GM19025 (cell line): ENCODE results near the gene SFMBT2.

Experiments
- ATAC-seq: cut with Tn5 transposase; IDR thresholded peaks from one replicate; pipeline ENCODE4 v1.9.1; 2021; ENCODE audit warnings: mild to moderate bottlenecking, low read depth, moderate library complexity; ENCODE audit not compliant: unreplicated experiment

The SFMBT2 gene

GRCh38 chr10:7277432-7277831, 133.4 kb downstream of the SFMBT2 start:
- no peak for ATAC-seq

DNA sequence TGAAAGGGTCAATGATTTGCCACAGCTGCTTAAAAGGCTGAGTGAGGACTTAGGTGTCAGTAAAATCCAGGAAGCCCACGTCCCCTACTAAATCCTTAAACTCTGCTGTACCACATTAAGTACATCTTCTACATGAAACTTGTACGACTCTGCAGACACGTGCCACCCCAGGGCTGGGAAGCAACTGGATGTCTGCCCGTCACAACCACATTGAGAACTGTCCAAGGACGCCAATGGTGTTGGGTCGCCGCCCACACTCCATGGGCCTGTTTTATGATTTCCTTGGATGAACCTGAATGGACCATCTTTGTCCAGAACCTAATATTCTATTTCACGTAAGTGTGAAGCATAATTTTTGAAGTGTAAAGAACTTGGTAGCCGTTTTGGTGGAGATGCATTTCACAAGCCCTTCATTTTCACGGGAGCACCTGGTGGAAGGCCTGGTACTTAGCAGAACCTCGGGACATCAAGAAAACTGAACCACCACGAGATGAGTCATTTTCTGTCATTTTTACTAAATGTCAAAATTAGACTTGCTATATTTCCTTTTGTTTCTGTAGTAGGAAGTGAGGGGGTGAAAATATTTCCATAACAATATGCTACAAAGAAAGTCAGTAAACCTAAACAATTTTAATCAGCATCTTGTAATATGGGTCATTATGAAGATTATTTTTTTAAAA, 134.9 kb downstream of the SFMBT2 start:
- no peak for ATAC-seq

GRCh38 chr10:7274293-7274692, 136.5 kb downstream of the SFMBT2 start:
- no peak for ATAC-seq

- ATAC-seq: no peak
Observed at GRCh38 chr10:7272008-7272407, 138.8 kb downstream of the SFMBT2 start.

DNA sequence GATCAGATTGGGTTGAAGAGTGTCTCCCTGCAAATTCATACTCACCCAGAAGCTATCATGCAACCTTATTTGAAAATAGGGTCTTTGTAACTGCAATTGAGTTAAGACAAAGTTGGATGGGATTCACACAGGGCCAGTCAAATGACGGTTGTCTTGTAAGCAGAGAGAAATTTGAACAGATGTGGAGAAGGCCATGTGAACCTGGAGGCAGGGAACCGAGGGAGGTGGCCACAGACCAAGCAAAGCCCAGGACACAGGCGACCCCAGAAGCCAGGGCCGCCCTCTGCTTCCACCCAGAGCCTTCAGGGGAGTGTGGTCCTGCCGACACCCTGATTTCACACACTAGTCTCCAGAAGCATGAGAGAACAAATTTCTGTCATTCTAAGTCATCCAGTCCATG, 140.8 kb downstream of the SFMBT2 start:
- no peak for ATAC-seq

DNA sequence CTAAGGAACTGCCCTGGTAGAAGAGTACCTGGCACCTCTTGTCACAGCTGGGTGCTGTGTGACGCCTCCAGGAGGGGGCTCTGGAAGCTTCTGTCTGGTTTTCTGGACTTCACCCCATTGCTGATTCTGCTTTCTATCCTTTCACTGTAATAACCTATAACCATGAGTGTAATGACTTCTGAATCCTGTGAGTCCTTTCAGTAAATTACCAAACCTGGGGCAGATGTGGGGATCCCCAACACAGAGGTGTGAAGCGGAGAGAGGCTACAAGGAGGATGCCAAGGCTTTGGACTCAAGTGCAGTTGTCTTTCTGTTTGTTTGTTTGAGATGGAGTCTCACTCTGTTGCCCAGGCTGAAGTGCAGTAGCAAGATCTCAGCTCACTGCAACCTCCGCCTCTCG, 143.7 kb downstream of the SFMBT2 start:
- ATAC-seq: no peak

- ATAC-seq: no peak
Observed at GRCh38 chr10:7265396-7266123, 145.3 kb downstream of the SFMBT2 start.

- ATAC-seq: no peak
Observed at GRCh38 chr10:7264313-7264756, 146.5 kb downstream of the SFMBT2 start.

- ATAC-seq: no peak
Observed at GRCh38 chr10:7263616-7264015, 147.2 kb downstream of the SFMBT2 start.

DNA sequence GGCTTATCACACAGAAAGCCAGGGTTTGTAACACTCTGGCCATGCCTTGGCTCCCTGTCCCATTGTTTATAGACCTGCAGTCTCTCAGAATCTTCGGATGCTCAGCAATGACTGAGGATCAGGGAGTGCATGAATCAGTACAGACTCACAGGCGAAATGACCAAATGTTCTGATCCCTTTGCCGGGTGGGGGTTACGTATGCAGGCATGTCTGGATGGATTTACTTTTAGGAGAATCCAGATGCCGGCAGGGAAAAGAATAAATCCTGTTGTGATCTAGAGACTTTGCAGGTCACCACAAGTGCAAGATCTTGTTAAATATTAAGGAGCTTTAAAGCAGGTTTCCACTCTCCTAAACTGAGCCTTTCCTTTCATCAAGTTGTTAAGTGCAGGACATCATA, 149.5 kb downstream of the SFMBT2 start:
- no peak for ATAC-seq

DNA sequence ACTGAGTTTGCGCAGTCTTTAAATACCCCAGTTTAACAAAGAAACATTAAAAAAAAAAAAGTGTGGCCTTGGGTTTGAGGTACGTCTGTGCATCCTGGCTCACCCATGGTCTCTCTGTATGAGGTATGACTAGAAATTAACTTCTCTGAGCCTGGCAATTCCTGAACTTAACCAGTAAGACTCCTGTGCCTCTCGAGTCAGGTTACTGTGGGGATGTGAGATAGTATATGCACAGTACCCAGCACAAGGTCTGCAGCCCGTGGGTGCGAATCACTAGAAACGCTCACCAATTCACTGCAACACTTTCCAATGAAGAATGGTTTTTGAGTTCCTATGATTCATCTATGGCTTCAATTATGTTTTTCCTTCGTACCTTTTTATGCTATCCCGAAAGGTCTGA, 149.9 kb downstream of the SFMBT2 start:
- ATAC-seq: no peak

GRCh38 chr10:7260412-7260900, 150.4 kb downstream of the SFMBT2 start:
- ATAC-seq: no peak

GRCh38 chr10:7258948-7259523, 151.8 kb downstream of the SFMBT2 start:
- no peak for ATAC-seq

- no peak for ATAC-seq
Observed at GRCh38 chr10:7255517-7255916, 155.3 kb downstream of the SFMBT2 start.

GRCh38 chr10:7251696-7252465, 159.0 kb downstream of the SFMBT2 start:
- ATAC-seq: no peak

DNA sequence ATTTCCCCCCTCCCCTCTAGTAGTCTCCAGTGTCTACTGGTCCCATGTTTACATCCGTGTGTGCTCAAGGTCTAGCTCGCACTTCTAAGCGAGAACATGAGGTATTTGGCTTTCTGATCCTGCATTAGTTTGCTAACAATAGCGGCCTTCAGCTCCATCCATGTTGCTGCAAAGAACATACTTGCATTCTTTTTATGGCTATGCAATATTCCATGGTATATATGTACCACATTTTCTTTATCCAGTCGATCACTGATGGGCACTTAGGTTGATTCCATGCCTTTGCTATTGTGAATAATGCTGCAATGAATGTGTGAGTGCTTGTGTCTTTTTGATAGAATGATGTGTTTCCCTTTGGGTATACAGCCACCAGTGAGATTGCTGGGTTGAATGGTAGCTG, 160.6 kb downstream of the SFMBT2 start:
- ATAC-seq: no peak

- ATAC-seq: no peak
Observed at GRCh38 chr10:7248585-7249164, 162.2 kb downstream of the SFMBT2 start.

GRCh38 chr10:7248148-7248547, 162.7 kb downstream of the SFMBT2 start:
- ATAC-seq: no peak

DNA sequence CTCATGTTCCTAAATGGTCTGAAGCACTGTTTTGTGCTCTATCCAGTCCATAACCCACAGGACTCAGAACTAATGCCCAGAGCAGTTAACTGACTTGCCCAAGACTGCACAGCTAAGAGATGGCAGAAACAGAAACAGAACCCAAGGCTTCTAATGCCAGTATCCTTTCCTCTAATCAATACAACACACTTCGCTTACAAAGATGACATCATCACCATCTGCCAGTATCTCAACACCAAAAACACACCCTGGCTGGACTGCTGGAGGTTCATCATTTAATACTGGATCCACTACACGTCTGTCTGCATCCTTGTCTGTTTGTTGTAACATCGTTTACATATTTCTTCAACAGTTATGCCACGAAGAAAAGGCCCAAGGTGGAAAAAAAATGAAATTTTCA, 165.3 kb downstream of the SFMBT2 start:
- ATAC-seq: no peak

DNA sequence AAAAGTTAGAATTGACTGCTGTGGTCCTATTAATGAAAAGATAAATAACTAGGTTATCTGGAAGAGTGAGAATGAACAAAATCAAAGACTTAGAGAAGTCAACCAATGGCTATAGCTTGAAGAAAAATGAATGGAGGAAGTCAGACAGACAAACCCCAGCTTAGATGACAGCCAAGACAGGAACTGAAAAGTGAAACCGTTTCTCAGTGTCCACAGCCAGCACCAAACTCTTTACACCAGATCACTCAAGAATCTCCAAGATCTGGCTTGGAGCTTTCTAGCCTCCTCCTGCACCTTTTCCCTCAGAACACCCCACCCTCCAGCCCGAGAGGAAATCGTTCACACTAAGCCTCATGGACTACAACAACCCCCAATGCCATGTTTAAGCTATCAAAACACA, 167.0 kb downstream of the SFMBT2 start:
- ATAC-seq: peak; percentile 74

GRCh38 chr10:7243139-7243538, 167.7 kb downstream of the SFMBT2 start:
- no peak for ATAC-seq
